ENCODE measurements around the gene PALMD. TPM values are rescaled to one million over a fixed set of nuclear protein-coding genes. Genes with fewer than 3 reads are reported as not detected.

The PALMD gene
- total RNA-seq, 4 donors from 2014 or later: 64.5 to 105 (median 72.0) TPM

DNA sequence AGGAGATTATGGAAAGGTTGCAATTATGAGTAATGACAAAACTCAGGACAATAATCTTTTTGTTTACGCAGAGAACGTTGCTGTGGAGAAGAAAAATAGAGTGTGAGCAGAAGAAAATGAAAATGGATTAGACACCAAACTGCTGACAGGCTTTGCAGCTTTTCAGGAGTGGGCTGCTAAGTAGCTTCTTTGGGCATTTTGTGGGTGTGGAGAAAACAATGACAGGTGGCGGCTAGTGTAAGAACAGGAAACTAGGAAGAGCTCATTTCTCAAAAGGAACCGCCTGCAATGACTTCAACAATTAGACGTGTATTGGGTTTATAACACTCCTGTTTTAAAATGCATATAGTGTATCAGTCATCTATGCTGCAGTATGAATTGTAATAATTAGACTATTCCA, 18.3 kb upstream of the PALMD start:
- Histone ChIP-seq H3K4me1 (no peaks in the 10 kb centered on the region), H3K36me3 (no peaks in the 10 kb centered on the region), H3K27me3 (no peaks in the 10 kb centered on the region), H3K9me3 (no peaks in the 10 kb centered on the region), H3K27ac (no peak overlapping the region), H3K4me3 (no peak overlapping the region)
- TF ChIP-seq POLR2A (IDR thresholded peaks at IDR 0.05) (no peak), CTCF (IDR thresholded peaks at IDR 0.05) (no peak), EP300 (IDR thresholded peaks at IDR 0.05) (no peak)
- DNase-seq (ENCODE audit: low spot score in 2 of 2): no peak
- 73 to 77% methylated on average over 5 of the region's 5 CpGs for WGBS, 2 donors

GRCh38 chr1:99629164-99629563, 16.7 kb upstream of the PALMD start:
- TF ChIP-seq POLR2A (IDR thresholded peaks at IDR 0.05) (no peak), EP300 (IDR thresholded peaks at IDR 0.05) (no peak), CTCF (IDR thresholded peaks at IDR 0.05) (no peak)
- no peaks in the 10 kb centered on the region for H3K36me3 ChIP-seq
- no peak for DNase-seq (ENCODE audit: low spot score in 2 of 2)
- no peaks in the 10 kb centered on the region for H3K27me3 ChIP-seq
- H3K4me3 ChIP-seq: no peak overlapping the region
- H3K27ac ChIP-seq: no peak overlapping the region
- peaks cover 0 to 3% (median 0%) of the 10 kb centered on the region in 4 donors for H3K4me1 ChIP-seq
- 55 to 65% methylated on average over 1 of the region's 1 CpG for WGBS, 2 donors
- H3K9me3 ChIP-seq: no peaks in the 10 kb centered on the region

DNA sequence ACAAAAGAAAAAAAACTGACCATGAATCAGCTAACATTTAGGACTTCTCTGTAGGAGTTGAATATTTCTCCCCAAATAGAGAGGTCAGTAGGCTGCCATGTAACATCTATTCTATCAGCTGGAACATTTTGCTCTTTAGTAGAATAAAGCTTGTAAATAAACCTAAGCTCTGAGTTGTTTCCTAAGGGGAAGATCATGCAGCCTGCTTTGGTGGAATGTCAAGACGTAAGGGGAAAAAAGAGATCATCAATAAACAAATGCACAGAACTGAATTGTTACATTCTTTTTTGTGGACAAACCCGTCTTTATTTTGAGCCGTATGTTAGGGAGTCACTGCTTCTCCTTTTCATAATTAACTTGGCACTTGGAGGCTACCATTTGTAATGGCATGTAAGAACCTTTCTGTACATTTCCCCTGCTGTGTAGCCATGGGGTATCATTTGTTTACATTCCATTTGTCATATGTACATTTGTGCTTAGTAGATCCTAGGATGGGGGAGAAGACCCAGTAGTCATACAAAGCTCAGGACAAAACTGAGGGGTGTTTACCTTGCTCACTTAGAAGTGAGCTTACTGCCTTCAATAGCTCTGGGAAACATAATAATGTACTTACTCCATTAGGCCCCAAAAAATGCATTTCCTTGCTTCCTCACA, 10.8 kb upstream of the PALMD start:
- H3K9me3 ChIP-seq: no peaks in the 10 kb centered on the region
- no peak overlapping the region for H3K4me3 ChIP-seq
- no peaks in the 10 kb centered on the region for H3K27me3 ChIP-seq
- H3K27ac ChIP-seq: peak overlapping the region in 2 of 4 donors; percentile 59 to 78
- DNase-seq (ENCODE audit: low spot score in 2 of 2): no peak
- peaks cover 0 to 38% (median 6%) of the 10 kb centered on the region in 4 donors for H3K4me1 ChIP-seq
- TF ChIP-seq EP300 (IDR thresholded peaks at IDR 0.05): peak in 1 of 2 donors; percentile 13
- TF ChIP-seq POLR2A (IDR thresholded peaks at IDR 0.05): no peak
- no peak for TF ChIP-seq CTCF (IDR thresholded peaks at IDR 0.05)
- WGBS, 2 donors: 34 to 47% methylated on average over 3 of the region's 3 CpGs
- H3K36me3 ChIP-seq: no peaks in the 10 kb centered on the region

GRCh38 chr1:99635664-99636063, 10.2 kb upstream of the PALMD start:
- no peak for DNase-seq (ENCODE audit: low spot score in 2 of 2)
- TF ChIP-seq POLR2A (IDR thresholded peaks at IDR 0.05): no peak
- no peak for TF ChIP-seq EP300 (IDR thresholded peaks at IDR 0.05)
- no peak for TF ChIP-seq CTCF (IDR thresholded peaks at IDR 0.05)
- Histone ChIP-seq H3K36me3 (no peaks in the 10 kb centered on the region), H3K27ac (peak overlapping the region in 3 of 4 donors; percentile 3 to 78 (median 59)), H3K9me3 (no peaks in the 10 kb centered on the region), H3K4me3 (no peak overlapping the region), H3K27me3 (no peaks in the 10 kb centered on the region), H3K4me1 (peaks cover 0 to 38% (median 6%) of the 10 kb centered on the region in 4 donors)
- 23 to 35% methylated on average over 2 of the region's 2 CpGs for WGBS, 2 donors

DNA sequence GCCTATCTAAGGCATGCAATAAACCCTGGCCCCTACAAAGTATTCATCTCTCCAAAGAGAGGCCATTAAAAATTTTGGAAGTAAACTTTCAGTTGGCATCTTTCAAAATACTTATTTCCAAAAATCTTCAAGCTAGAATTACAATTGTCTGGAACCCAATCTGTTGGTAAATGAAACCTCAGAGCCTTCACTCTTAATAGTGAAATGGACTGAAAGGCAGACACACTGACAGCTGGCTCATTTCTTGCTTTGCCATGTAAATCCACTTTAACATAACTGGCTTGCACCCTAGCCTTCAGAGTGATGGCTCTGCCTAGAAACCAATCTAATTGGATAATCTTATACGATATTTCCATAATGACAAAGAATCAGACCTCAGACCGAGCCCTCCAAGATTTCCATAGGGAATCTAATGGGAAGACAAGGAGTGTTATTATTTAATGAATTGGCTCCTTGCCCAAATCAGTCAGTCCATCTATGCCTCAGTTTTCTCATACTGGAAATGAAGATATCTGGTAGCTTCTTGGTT, 9.2 kb upstream of the PALMD start:
- no peak for DNase-seq (ENCODE audit: low spot score in 2 of 2)
- WGBS, 2 donors: 43 to 63% methylated on average over 2 of the region's 2 CpGs
- Histone ChIP-seq H3K9me3 (no peaks in the 10 kb centered on the region), H3K27ac (peak overlapping the region in 2 of 4 donors; percentile 59 to 78), H3K27me3 (no peaks in the 10 kb centered on the region), H3K4me3 (no peak overlapping the region), H3K36me3 (no peaks in the 10 kb centered on the region), H3K4me1 (peaks cover 0 to 38% (median 6%) of the 10 kb centered on the region in 4 donors)
- no peak for TF ChIP-seq CTCF (IDR thresholded peaks at IDR 0.05)
- no peak for TF ChIP-seq EP300 (IDR thresholded peaks at IDR 0.05)
- no peak for TF ChIP-seq POLR2A (IDR thresholded peaks at IDR 0.05)
